SK-N-SH treated with all-trans-retinoic acid at 6 μM for 48 hours (cell line): ENCODE data around the gene MYO3B.

Experiments
- ARNTL ChIP-seq: fragments of 450-650 bp; formaldehyde crosslinking; IDR thresholded peaks from 2 replicates; pipeline ENCODE4 v1.5.0; 2020; ENCODE audit warnings: low read depth, mild to moderate bottlenecking, moderate library complexity, borderline replicate concordance
- TCF4 ChIP-seq: fragments of 250-450 bp; sonication (Bioruptor Pico); IDR thresholded peaks from 2 replicates; pipeline ENCODE4 v1.8.0; 2021; ENCODE audit warnings: mild to moderate bottlenecking, moderate library complexity, borderline replicate concordance
- TOX ChIP-seq: fragments of 250-450 bp; sonication (Bioruptor Pico); IDR thresholded peaks from 2 replicates; pipeline ENCODE4 v1.8.0; 2021; ENCODE audit warnings: mild to moderate bottlenecking, moderate library complexity, borderline replicate concordance
- ZFP30 ChIP-seq: fragments of 450-650 bp; formaldehyde crosslinking; IDR thresholded peaks from 2 replicates; pipeline ENCODE4 v1.5.0; 2022; ENCODE audit warnings: mild to moderate bottlenecking, moderate library complexity
- ZNF565 ChIP-seq: fragments of 450-650 bp; formaldehyde crosslinking; conservative IDR thresholded peaks from 2 replicates; pipeline ENCODE4 v1.5.0; 2020; ENCODE audit warnings: low read depth, mild to moderate bottlenecking, moderate library complexity

DNA sequence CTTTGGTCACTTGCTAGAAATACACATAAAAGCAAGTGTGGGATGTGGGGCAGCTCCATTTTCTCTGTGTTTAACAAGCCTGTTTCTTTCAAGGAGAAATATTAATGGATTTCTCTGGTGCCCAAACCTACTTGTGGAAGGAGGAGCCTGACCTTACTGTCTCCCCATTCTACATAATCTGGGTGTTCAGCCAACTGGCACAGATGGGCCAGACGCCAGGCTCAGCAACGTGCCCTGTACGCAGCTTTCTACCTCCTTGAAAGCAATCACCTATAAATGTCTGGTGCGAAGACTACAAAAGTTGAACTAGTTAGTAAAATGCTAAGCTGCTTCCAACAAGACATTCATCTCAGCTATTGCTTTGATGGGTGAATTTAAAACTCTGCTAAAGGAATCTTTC, 33.2 kb upstream of the MYO3B start:
- no peak for TF ChIP-seq TCF4
- TF ChIP-seq ZNF565 (CRISPR knock-in tag) = no peak
- no peak for TF ChIP-seq ARNTL
- TF ChIP-seq ZFP30 = no peak
- no peak for TF ChIP-seq TOX (CRISPR knock-in tag)
